Mesenchymal stem cell (in vitro differentiated cells and primary cell): ENCODE data around the gene ARID3A.

ENCODE experiments used
- DNase-seq: peaks from one replicate; pipeline ENCODE4 v3.0.0-alpha.2; 2013
- H2AFZ ChIP-seq: one replicate; pipeline ENCODE4 v1.6.1; 2013; ENCODE audit warnings: low read depth, mild to moderate bottlenecking, control low read depth, inconsistent platforms, low read length, moderate library complexity
- H2AK5ac ChIP-seq: 2 replicates; pipeline ENCODE4 v1.6.1; 2013; ENCODE audit warnings: low read length, moderate library complexity, mild to moderate bottlenecking, inconsistent platforms; ENCODE audit not compliant: severe bottlenecking
- H2BK120ac ChIP-seq: one replicate; pipeline ENCODE4 v1.6.1; 2013; ENCODE audit warnings: low read depth, mild to moderate bottlenecking, inconsistent platforms, low read length, moderate library complexity
- H2BK12ac ChIP-seq, 2 experiments: one replicate each; pipeline ENCODE4 v1.6.1; 2013; ENCODE audit warnings: inconsistent platforms in 2 of 2, low read length in 2 of 2, mild to moderate bottlenecking in 2 of 2, moderate library complexity in 2 of 2, control low read depth in 1 of 2
- H2BK15ac ChIP-seq: one replicate; pipeline ENCODE4 v1.6.1; 2013; ENCODE audit warnings: mild to moderate bottlenecking, low read depth, inconsistent platforms; ENCODE audit not compliant: poor library complexity, severe bottlenecking
- H2BK5ac ChIP-seq: 2 replicates; pipeline ENCODE4 v1.6.1; 2013; ENCODE audit warnings: low read depth, mild to moderate bottlenecking, low read length, control low read depth, inconsistent platforms; ENCODE audit not compliant: poor library complexity, severe bottlenecking
- H3K14ac ChIP-seq, 2 experiments: one replicate each; pipeline ENCODE4 v1.6.1; 2013; ENCODE audit warnings: inconsistent platforms in 2 of 2, low read length in 2 of 2, control low read depth in 1 of 2, mild to moderate bottlenecking in 1 of 2, moderate library complexity in 1 of 2
- H3K18ac ChIP-seq, 2 experiments: one replicate each; pipeline ENCODE4 v1.6.1; 2013; ENCODE audit warnings: inconsistent platforms in 2 of 2, low read length in 2 of 2, control low read depth in 1 of 2, low read depth in 1 of 2, mild to moderate bottlenecking in 1 of 2
- H3K23ac ChIP-seq, 2 experiments: one replicate each; pipeline ENCODE4 v1.6.1; 2013; ENCODE audit warnings: inconsistent platforms in 2 of 2, low read length in 2 of 2, mild to moderate bottlenecking in 2 of 2, moderate library complexity in 2 of 2, control low read depth in 1 of 2
- H3K27ac ChIP-seq: 2 replicates; pipeline ENCODE4 v1.5.1; 2013; ENCODE audit warnings: mild to moderate bottlenecking, moderate library complexity, low read length, control low read depth, inconsistent platforms; ENCODE audit not compliant: poor library complexity, severe bottlenecking
- H3K27me3 ChIP-seq, 2 experiments: 2 replicates each; pipeline versions ENCODE4 v1.6.1 to v1.7.0; 2013; ENCODE audit warnings: low read length in 2 of 2, mild to moderate bottlenecking in 2 of 2, moderate library complexity in 2 of 2, control low read depth in 1 of 2, inconsistent platforms in 1 of 2; ENCODE audit not compliant: control insufficient read depth in 1 of 2, insufficient read depth in 1 of 2
- H3K36me3 ChIP-seq, 2 experiments: 2 replicates each; pipeline versions ENCODE4 v1.6.1 to v1.7.0; 2013; ENCODE audit warnings: low read length in 2 of 2, control low read depth in 1 of 2, inconsistent platforms in 1 of 2, low read depth in 1 of 2, mild to moderate bottlenecking in 1 of 2; ENCODE audit not compliant: insufficient read depth in 2 of 2, control insufficient read depth in 1 of 2
- H3K4ac ChIP-seq, 2 experiments: one replicate each; pipeline ENCODE4 v1.6.1; 2013; ENCODE audit warnings: inconsistent platforms in 2 of 2, low read length in 2 of 2, mild to moderate bottlenecking in 2 of 2, moderate library complexity in 2 of 2, control low read depth in 1 of 2, low read depth in 1 of 2
- H3K4me1 ChIP-seq: 2 replicates; pipeline ENCODE4 v1.6.1; 2013; ENCODE audit warnings: low read depth, low read length, control low read depth; ENCODE audit not compliant: control insufficient read depth, insufficient read depth
- H3K4me2 ChIP-seq: 2 replicates; pipeline ENCODE4 v1.6.1; 2013; ENCODE audit warnings: low read length, mild to moderate bottlenecking, inconsistent platforms; ENCODE audit not compliant: poor library complexity, severe bottlenecking
- H3K4me3 ChIP-seq, 2 experiments: 2 replicates each; pipeline versions ENCODE4 v1.5.1 to v1.7.0; 2013; ENCODE audit warnings: low read length in 2 of 2, mild to moderate bottlenecking in 2 of 2, control low read depth in 1 of 2, low read depth in 1 of 2; ENCODE audit not compliant: insufficient read depth in 1 of 2
- H3K79me1 ChIP-seq: replicated peaks from 2 replicates; pipeline ENCODE4 v1.6.1; 2013; ENCODE audit warnings: mild to moderate bottlenecking, control low read depth, low read length, inconsistent platforms; ENCODE audit not compliant: poor library complexity, severe bottlenecking
- H3K9ac ChIP-seq: 2 replicates; pipeline ENCODE4 v1.7.0; 2013; ENCODE audit warnings: mild to moderate bottlenecking, low read length, moderate library complexity
- H3K9me3 ChIP-seq: 2 replicates; pipeline ENCODE4 v1.7.0; 2013; ENCODE audit warnings: mild to moderate bottlenecking, low read length; ENCODE audit not compliant: control insufficient read depth
- H4K8ac ChIP-seq: one replicate; pipeline ENCODE4 v1.6.1; 2013; ENCODE audit warnings: inconsistent platforms, mild to moderate bottlenecking, low read length, moderate library complexity
- H4K91ac ChIP-seq: one replicate; pipeline ENCODE4 v1.6.1; 2013; ENCODE audit warnings: mild to moderate bottlenecking, low read length, inconsistent platforms
- WGBS: methylation state at CpG from one replicate; pipeline ENCODE4 v1.1.7; 2013; ENCODE audit warnings: mixed read lengths; 5-methylcytosine and 5-hydroxymethylcytosine counted together

The ARID3A gene

DNA sequence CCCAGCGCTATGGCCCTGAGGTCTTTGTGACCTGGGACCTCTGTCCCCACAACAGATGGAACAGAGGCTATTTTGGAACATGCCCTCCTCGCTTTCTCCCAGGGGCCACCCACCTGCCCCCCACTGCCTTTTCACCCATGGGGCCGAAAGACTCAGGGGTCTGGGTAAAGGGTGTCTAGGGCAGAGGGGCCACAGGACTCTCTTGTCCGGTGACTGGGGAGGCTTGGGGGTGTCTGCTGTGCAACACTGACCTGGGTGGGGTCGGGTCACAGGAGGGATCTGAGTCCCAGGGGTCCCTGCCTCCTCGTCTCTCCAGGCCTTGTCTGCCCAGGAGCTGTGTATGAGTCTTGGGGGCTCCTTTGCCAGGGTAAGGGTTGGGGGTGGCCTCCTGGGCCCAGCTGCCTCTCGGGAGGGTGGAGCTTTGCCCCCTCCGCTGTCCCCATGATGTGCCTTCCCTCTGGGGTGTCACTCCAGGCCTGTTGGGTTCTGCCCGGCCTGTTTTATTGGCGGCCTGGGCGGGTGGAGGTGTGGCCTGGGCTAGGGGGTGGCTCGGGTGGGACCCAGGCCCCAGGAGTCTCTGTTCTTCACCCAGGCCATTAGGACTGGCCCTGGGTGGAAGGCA, 2.1 kb downstream of the ARID3A start:
- Histone ChIP-seq H3K4me2 (peak overlapping the region; percentile 79), H3K27me3 (no peaks in the 10 kb centered on the region), H2AK5ac (peak overlapping the region; percentile 53), H3K4ac (peak overlapping the region; percentile 62 to 83), H3K4me1 (peaks cover 39% of the 10 kb centered on the region), H3K9me3 (no peaks in the 10 kb centered on the region), H3K14ac (peak overlapping the region in 1 of 2 experiments; percentile 73), H3K23ac (peak overlapping the region in 1 of 2 experiments; percentile 86), H2BK12ac (peak overlapping the region; percentile 9 to 91), H3K4me3 (peak overlapping the region; percentile 84 to 85), H3K27ac (peak overlapping the region; percentile 79), H4K91ac (peak overlapping the region; percentile 48), H2BK5ac (peak overlapping the region; percentile 51), H3K9ac (peak overlapping the region; percentile 92), H2BK120ac (peak overlapping the region; percentile 99), H3K18ac (peak overlapping the region; percentile 90 to 96), H3K79me1 (peaks cover 5% of the 10 kb centered on the region), H3K36me3 (peaks cover 22 to 42% of the 10 kb centered on the region in 2 experiments), H2AFZ (no peak overlapping the region), H4K8ac (peak overlapping the region; percentile 81), H2BK15ac (peak overlapping the region; percentile 76)
- WGBS = 35% methylated on average over 8 of the region's 12 CpGs
- peak; percentile 41 for DNase-seq

DNA sequence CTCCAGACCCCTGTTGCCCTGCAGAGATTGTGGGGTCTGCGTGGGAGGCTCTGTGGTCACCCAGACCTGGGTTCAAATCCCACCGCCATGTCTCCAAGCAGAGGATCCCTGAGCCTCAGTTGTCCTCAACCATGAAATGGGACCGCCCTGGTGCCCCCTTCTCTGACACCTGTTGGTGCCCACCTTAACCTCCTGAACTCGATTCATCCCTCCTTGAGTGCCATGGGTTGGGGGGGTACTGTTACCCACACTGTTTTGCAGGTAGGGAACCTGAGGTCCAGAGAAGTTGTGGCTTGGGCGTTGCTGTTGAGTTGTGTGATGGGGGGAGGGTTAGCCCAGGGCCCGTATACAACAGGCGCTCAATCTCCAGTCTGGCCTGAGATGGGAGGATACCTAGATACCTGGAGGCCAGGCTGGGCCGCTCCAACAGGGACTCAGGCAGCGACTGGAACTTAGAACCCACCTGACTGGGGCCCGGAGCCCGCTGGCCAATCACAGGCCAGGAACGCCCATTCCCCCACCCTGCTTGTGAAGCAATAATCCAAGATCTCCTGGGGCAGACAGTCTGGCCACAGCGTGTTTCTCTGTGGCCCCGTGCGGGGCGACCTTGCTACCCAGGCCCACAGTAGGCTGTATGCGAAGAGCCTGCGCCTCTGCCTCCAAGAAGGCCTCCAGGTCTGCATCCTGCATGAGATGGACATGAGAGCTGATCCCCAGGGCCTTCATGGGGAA, 2.8 kb downstream of the ARID3A start:
- H3K14ac ChIP-seq = no peak overlapping the region
- no peak overlapping the region for H2BK5ac ChIP-seq
- H2AK5ac ChIP-seq = no peak overlapping the region
- DNase-seq = peak; percentile 50
- peak overlapping the region in 1 of 2 experiments; percentile 54 for H2BK12ac ChIP-seq
- no peaks in the 10 kb centered on the region for H3K27me3 ChIP-seq
- H3K36me3 ChIP-seq = peaks cover 22 to 45% of the 10 kb centered on the region in 2 experiments
- peak overlapping the region in 1 of 2 experiments; percentile 84 for H3K4me3 ChIP-seq
- WGBS = 89% methylated on average over 18 of the region's 18 CpGs
- H3K9ac ChIP-seq = peak overlapping the region; percentile 92
- peaks cover 2% of the 10 kb centered on the region for H3K79me1 ChIP-seq
- peak overlapping the region; percentile 2 for H4K8ac ChIP-seq
- no peak overlapping the region for H2BK120ac ChIP-seq
- H3K4me1 ChIP-seq = peaks cover 44% of the 10 kb centered on the region
- no peak overlapping the region for H2AFZ ChIP-seq
- no peak overlapping the region for H3K18ac ChIP-seq
- no peak overlapping the region for H4K91ac ChIP-seq
- H3K4ac ChIP-seq = no peak overlapping the region
- H2BK15ac ChIP-seq = no peak overlapping the region
- H3K23ac ChIP-seq = no peak overlapping the region
- H3K9me3 ChIP-seq = no peaks in the 10 kb centered on the region
- peak overlapping the region; percentile 79 for H3K27ac ChIP-seq
- peak overlapping the region; percentile 79 for H3K4me2 ChIP-seq

DNA sequence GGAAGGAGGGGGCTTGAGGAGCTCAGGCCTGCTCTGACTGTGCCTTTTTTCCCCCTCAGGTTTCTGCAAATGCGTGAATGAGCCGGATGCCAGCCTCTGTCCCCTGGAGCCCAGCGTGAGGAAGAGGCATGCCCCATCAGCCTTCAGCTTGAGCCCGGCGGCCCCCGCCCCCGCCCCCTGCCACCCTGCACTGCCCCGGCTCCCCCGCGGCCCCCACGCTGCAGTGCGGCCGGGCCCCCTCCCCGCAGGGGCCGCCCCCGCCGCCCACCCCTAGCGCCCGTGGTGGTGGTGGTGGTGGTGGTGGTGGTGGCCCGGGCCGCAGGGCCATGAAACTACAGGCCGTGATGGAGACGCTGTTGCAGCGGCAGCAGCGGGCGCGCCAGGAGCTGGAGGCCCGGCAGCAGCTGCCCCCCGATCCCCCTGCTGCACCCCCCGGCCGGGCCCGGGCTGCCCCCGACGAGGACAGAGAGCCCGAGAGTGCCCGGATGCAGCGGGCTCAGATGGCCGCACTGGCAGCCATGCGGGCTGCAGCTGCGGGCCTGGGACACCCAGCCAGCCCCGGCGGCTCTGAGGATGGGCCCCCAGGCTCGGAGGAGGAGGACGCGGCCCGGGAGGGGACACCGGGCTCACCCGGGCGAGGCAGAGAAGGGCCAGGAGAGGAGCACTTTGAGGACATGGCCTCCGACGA, 3.5 kb downstream of the ARID3A start:
- no peak overlapping the region for H3K23ac ChIP-seq
- no peak overlapping the region for H4K91ac ChIP-seq
- H2BK5ac ChIP-seq = no peak overlapping the region
- H3K9ac ChIP-seq = no peak overlapping the region
- peak overlapping the region; percentile 20 for H3K27ac ChIP-seq
- WGBS = 97% methylated on average over 38 of the region's 51 CpGs
- no peak overlapping the region for H3K4me2 ChIP-seq
- H3K27me3 ChIP-seq = no peaks in the 10 kb centered on the region
- no peaks in the 10 kb centered on the region for H3K9me3 ChIP-seq
- no peak overlapping the region for H3K14ac ChIP-seq
- H3K79me1 ChIP-seq = no peaks in the 10 kb centered on the region
- H2AFZ ChIP-seq = no peak overlapping the region
- H3K4me3 ChIP-seq = no peak overlapping the region
- H2BK15ac ChIP-seq = no peak overlapping the region
- H3K4me1 ChIP-seq = peaks cover 46% of the 10 kb centered on the region
- no peak overlapping the region for H2AK5ac ChIP-seq
- no peak overlapping the region for H3K18ac ChIP-seq
- H3K4ac ChIP-seq = no peak overlapping the region
- DNase-seq = no peak
- H3K36me3 ChIP-seq = peaks cover 22 to 52% of the 10 kb centered on the region in 2 experiments
- no peak overlapping the region for H2BK120ac ChIP-seq
- no peak overlapping the region for H2BK12ac ChIP-seq
- no peak overlapping the region for H4K8ac ChIP-seq

DNA sequence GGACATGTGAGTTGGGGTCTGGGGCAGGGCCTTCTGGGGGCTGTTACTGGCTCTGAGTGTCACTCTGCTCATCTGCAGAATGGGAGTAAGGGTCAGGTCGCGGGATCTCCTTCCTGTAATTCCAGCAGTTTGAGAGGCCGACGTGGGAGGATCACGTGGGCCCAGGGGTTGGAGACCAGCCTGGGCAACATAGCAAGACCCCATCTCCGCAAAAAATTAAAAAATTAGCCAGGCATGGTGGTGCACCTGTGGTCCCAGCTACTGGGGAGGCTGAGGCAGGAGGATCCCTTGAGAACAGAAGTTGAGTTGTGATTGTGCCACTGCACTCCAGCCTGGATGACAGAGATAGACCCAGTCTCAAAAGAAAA, 4.0 kb downstream of the ARID3A start:
- Histone ChIP-seq H3K79me1 (no peaks in the 10 kb centered on the region), H3K23ac (no peak overlapping the region), H2AK5ac (no peak overlapping the region), H4K91ac (no peak overlapping the region), H2BK15ac (no peak overlapping the region), H3K27me3 (no peaks in the 10 kb centered on the region), H3K4me3 (no peak overlapping the region), H3K14ac (no peak overlapping the region), H3K4me1 (peaks cover 47% of the 10 kb centered on the region), H3K9ac (no peak overlapping the region), H3K9me3 (no peaks in the 10 kb centered on the region), H3K27ac (peak overlapping the region; percentile 16), H2BK5ac (no peak overlapping the region), H3K36me3 (peaks cover 22 to 56% of the 10 kb centered on the region in 2 experiments), H3K18ac (no peak overlapping the region), H2BK12ac (no peak overlapping the region), H2BK120ac (no peak overlapping the region), H3K4ac (no peak overlapping the region), H3K4me2 (no peak overlapping the region), H4K8ac (no peak overlapping the region), H2AFZ (no peak overlapping the region)
- DNase-seq = no peak
- 96% methylated on average over 6 of the region's 6 CpGs for WGBS
